Keratinocyte (primary cell): Measurements from ENCODE around the gene FAM120B.

Experiments
- EZH2 ChIP-seq: IDR thresholded peaks from one replicate; pipeline ENCODE4 v1.6.1; 2012; ENCODE audit warnings: inconsistent platforms, mild to moderate bottlenecking, low read length, moderate library complexity
- TF ChIP-seq, protein P1 (sequence below), 3 experiments: IDR thresholded peaks in 1 of 3; conservative IDR thresholded peaks in 1 of 3; optimal IDR thresholded peaks in 1 of 3; 2 replicates in 2 of 3; 3 replicates in 1 of 3; pipeline versions ENCODE3 to v1.5.1; 2011; ENCODE audit warnings: low read length in 3 of 3, mild to moderate bottlenecking in 3 of 3, moderate library complexity in 2 of 3, control low read depth in 1 of 3, inconsistent platforms in 1 of 3; ENCODE audit not compliant: insufficient read depth in 2 of 3; ENCODE audit errors: extremely low read depth in 1 of 3

DNA sequence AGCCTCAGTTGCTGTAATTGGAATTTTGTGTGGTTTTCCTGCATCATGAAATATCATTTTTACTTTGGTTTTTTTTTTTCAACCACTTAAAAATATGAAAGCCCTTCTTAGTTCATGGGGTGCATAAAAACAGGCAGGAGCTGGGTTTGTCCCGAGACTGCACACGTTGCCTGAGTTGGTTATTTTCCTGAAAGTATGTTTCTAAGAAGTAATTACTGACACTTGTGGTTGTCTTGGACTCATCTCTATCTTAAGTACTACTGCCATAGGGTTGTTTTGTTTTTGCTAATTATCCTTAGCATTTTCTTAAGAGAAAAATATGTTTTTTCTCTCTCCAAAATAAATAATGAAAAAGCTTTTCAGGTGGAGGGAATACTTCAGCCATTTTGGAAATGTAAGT is 40.1 kb downstream of the FAM120B start:
- TF ChIP-seq, protein P1, sequence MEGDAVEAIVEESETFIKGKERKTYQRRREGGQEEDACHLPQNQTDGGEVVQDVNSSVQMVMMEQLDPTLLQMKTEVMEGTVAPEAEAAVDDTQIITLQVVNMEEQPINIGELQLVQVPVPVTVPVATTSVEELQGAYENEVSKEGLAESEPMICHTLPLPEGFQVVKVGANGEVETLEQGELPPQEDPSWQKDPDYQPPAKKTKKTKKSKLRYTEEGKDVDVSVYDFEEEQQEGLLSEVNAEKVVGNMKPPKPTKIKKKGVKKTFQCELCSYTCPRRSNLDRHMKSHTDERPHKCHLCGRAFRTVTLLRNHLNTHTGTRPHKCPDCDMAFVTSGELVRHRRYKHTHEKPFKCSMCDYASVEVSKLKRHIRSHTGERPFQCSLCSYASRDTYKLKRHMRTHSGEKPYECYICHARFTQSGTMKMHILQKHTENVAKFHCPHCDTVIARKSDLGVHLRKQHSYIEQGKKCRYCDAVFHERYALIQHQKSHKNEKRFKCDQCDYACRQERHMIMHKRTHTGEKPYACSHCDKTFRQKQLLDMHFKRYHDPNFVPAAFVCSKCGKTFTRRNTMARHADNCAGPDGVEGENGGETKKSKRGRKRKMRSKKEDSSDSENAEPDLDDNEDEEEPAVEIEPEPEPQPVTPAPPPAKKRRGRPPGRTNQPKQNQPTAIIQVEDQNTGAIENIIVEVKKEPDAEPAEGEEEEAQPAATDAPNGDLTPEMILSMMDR (optimal IDR thresholded peaks at IDR 0.05 in 1 of 3, IDR thresholded peaks at IDR 0.05 in 1 of 3, conservative IDR thresholded peaks at IDR 0.05 in 1 of 3; ENCODE audit: extremely low read depth in 1 of 3, insufficient read depth in 2 of 3, low read length in 3 of 3) = no peak
- no peak for TF ChIP-seq EZH2
